Measurements from ENCODE around the gene PHACTR3.
A peak's percentile ranks its signal among the peaks of the same experiment; 100 is the strongest.

PHACTR3 gene

DNA sequence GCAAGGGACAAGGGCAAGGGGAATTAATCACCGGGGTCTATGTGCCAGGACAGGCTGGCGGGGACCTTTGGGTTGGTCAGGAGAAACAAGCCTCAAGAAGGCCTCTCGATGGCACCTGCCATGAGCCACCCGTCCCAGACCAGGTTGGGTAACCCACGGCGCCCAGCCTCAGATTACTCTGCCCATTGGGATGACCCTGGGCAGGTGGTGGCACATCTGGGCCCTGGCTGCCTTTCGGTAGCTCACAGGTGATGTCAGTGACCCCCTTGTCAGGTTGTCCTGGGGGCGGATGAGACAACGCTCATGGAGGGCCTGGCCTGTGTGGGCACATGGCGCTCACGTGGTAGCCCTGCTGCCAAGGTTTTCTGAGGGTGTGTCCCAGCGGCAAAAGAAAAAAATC, 176.9 kb downstream of the PHACTR3 start:
- DNase-seq: no peak

DNA sequence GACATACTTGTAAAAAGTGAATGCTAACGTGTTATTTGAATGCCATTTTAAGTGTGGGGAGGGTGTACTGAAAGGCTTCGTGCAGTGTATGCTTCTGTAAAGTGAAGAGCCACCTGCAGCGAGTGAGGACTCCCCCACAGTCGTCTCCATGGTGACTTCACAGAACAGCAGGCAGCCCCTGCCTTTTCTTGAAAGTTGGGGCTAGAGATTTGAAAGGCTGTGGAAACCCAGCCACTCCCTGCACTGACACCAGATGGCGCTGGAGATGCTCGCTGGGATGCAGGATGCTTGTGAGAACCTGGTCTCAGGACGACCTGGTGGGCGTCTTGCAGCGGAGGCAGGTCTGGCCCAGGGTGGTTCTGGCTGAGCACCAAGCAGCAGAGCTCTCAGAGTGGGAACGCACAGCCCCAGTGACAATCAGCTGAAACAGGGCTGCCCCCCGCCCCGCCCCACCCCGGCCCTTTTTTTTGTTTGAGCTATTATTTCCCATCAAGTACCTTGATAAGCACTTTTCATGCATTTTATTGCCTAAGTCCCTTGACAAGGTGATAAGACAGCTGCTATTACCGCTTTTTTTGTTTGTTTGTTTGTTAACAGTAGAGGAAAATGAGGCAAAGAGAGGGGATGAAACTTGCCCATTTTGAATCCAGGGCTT, 178.8 kb downstream of the PHACTR3 start:
- peak; percentile 41 to 44 for DNase-seq

DNA sequence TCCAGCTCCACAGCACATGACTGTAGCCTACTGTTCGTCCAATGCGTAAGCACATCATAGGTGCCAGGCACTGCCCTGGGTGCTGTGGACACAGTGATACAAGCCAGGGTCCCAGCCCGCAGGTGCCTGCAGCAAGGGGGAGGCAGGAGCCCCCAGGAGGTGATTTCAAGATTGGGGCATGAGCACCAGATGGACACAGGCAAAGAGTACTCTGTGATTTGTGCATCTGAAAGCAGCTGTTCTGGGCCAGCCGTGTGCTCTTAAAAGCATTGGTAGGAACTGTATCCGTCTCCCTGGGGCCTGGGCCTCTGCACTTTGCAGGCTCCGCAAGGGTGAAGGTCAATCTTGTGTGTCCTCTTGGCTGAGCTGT, 179.3 kb downstream of the PHACTR3 start:
- DNase-seq: no peak

DNA sequence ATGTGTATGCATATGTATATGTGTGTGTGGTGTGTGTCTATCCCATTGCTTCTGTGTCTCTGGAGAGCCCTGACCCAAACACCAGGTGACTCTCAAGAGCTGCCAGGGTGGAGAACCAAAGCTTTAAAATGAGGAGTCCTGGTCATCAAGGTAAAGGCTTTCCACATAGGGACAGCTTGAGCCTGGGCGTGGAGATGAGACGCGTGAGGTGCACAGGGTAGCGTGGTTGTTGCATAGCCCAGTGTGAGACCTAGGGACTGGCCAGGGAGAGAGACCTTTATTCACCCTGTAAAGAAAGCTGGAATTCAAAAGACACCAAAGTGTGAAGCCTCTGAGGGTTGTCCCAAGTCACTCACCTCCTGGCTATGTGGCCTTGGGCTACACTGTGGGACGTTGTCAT, 180.0 kb downstream of the PHACTR3 start:
- no peak for DNase-seq

DNA sequence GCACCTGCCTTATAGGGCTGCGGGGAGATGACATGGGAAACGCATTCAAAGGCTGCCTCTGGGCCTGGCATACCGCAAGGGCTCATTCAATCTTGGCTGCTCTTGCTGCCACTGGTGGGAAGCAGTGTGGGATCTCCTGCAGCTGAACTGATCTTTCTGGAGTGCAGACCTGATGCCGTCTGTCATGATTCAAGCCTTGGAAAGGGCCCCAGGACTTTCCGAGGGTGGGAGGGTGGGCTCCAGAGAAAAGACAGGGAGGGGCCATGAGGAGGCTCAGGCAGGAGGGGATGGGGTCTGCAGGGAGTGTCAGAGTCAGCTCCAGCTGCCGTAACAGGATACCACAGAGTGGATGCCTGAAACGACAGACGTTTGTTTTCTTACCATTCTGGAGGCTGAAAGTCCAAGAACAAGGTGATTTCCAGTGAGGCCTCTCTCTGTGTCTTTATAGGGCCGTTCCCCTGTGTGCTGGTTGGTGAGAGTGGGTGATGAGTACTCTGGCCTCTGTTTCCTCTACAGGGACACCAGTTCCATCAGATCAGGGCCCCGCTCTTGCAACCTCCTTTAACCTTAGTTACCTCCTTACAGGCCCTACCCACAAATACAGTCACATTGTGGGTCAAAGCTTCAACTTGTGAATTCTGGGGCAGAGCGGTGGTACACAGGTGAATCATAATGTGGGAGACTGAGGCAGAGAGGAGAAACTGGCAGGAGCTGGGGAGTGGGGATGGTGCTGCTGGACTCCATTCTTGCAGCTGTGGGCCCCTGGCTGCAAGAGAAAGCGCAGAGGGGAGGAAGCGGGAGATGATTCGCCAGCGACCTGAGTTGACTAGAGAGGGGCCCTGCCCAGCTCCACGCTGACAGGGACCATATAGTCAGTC, 180.7 kb downstream of the PHACTR3 start:
- no peak for DNase-seq

DNA sequence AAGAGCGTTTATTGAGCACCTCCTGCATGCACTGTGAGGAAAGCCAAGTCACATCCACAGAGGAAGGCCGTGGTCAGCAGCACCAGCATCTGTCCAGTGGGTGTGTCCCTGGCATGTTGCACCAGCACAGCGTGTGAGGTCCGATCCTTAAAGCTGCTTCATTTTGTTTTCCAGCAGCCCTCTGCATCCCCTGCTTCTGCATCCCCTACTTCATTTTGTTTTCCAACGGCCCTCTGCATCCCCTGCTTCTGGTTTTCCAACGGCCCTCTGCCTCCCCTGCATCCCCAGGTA, 181.3 kb downstream of the PHACTR3 start:
- DNase-seq: no peak

DNA sequence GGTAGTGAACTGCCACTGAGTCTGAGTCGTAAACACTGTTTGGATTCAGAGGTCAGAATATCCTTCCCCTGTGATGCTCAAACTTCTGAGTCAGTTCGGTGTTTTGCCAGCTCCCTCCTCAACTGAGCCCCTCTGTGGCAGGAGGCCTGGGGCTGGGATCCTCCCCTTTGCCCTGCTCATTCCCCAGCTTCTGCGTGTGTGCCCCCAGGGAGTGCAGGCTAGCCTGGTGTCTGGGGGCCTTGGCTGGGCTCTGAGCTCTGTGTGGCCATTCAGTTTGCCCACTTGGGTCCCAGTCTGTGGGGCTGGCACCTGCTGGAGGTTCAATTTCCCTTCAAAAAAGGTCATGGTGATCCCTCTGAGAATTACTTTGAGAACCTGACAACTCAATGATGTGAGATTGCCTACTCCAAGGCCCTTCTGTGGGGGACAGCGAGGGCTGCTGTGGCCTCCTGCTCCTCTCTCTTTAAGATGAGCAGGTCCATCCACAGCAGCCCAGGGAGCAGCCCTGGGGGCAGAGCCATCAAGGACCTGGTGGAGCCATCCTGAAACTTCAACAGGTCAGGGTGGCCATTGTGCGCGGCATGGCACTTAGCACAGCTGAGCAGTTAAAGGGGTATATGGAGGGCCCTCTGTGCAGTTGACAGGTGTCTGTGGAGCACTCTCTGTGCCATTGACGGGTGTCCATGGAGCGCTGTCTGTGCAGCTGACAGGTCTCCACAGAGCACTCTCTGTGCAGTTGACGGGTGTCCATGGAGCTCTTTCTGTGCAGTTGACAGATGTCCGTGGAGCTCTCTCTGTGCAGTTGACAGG, 181.9 kb downstream of the PHACTR3 start:
- DNase-seq: no peak

DNA sequence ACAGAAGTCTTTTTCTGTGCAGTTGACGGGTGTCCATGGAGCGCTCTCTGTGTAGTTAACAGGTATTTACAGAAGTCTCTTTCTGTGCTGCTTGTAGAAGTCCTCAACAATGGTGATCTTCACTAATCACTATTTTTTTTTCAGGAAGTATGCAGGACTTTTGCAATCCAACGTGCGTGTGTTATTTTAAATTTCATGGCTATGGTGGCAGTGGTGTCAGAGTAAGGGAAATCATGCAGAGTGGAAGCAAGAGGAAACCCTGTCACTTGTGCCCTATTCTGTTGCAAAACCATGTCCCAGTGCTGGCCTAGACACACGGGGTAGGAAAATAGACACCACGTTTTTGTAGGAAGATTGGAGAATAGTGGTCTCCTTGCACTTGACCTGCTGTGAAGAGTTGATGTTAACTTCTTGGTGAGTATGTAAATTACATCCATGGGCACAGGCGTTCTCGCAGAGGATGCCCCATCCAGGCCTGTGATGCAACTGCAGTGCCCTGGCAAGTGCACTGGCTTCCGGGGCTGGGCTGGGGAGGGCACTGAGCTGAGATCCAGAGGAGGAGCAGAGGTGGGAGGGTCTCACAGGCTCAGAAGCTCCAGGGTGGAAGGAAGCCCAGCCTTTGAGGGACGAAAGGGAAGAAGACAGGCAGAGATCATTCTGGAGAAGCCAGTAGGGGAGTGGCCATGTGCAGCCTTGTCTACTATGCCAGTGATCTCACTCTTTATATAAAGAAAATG, 182.6 kb downstream of the PHACTR3 start:
- peak; percentile 25 to 53 for DNase-seq

DNA sequence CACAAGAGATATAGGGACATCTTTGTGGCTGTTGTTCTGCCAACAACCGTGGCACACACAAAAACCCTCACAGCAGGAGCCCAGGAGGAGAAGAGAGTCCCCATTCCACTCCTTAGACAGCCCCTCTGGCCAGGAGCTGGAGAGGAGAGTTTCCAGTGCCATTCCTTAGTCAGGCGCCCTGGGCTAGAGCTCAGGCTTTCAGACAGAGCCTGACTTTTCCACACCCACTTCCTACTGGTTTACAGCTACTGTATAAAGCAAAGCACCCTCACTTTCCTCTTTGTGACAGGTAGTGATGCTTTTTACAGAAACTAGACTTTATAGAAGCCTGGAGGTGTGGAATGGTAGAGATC, 183.2 kb downstream of the PHACTR3 start:
- DNase-seq: no peak

DNA sequence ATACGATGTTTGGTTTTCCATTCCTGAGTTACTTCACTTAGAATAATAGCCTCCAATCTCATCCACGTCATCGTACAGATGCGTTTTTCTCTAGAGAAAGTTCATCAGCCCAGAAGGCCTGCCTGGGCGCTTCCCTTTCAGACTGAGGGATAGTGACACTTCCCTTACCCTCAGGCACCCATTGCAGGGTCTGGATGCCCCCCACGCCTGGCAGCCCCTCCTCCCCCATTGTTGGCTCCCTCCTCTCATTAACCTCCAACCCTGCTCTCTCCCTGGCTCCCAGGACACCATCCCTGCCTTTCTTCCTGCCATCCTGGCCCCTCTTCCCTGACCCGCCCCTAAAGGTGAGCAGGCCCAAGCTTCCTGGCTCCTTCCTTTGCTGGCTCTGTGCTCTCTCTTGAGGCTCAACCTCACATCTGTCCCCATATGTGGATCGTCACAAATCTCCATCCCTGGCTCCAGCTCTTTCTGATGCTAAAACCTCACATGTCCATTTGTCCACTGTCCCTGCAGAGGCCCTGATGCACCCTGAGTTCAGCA, 183.9 kb downstream of the PHACTR3 start:
- DNase-seq: no peak

DNA sequence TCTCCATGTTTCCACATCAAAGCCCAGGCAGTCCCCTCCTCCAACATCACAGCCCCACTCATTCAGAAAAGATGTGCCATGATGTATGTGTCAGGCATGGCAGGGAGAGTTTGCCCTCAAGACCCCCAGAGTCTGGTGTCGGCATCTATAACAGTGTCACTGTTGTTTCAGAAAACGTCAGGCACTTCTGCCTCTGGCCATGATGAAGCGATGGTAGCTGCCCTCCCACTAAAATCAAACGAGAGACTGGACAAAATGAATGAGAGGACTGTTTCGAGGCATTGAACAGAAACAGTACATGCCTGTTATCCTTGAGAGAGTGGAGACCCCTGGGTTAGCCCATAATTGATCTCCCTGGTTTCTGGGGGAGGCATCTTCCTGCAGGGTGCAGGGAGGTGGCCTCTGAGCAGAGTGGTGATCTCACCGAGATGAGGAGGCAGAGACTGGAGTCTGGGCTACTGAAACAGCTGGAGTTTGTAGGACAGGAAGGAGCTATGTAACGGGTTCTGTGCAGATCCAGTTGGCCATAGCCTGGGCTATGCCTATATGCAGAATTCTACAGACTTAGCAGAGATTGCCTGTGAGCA, 184.6 kb downstream of the PHACTR3 start:
- DNase-seq: no peak

DNA sequence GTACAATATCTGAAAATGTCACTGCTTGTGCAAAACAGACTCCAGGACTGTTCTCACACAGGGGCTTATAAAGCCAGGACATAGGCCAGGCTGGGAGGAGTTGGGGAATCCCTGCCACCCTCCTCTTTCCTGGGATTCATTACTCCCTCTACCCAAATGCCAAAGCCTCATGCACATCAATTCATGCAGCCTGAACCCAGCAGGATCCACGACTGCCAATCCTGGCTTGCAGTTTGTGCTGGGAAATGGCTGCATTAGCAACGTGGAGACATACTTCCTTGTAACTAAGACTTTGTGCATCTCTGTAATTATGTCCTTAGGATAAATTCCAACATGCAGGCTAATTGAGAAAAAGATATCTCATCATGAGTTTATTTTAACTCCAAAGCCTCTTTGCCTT, 185.3 kb downstream of the PHACTR3 start:
- no peak for DNase-seq

DNA sequence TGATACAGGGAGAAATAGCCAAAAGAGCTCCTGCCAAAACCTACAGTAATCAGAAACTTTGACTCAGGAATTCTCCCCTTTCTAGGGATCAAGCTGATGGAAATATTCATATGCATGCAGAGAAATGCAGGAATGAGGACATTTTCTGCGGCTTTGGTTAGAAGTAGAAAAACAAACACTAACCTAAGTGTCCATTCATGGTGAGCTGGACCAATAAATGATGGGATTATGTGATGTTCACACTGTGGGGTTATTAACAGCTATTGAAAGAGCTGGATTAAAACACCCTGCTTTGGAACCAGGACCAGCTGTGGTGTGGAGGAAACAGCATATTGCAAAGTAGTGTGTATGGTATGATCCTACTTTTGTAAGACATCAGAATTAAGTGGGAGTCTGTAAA, 186.0 kb downstream of the PHACTR3 start:
- DNase-seq: no peak

DNA sequence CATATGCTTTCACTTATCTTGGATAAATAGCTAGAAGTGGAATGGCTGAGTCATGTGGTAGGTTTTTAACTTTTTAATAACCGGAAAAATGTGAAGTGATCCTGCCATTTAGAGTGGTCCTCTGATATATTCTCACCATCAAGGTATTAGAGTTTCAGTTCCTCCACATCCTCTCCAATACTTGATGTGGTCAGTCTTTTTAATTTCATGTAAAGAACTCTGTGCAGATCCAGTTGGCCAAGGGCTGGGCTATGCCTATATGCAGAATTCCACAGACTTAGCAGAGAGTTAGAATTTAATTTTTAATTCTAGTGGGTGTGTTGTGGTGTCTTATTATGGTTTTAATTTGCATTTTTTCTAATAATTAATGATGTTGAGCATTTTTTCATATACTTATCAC, 188.0 kb downstream of the PHACTR3 start:
- no peak for DNase-seq

DNA sequence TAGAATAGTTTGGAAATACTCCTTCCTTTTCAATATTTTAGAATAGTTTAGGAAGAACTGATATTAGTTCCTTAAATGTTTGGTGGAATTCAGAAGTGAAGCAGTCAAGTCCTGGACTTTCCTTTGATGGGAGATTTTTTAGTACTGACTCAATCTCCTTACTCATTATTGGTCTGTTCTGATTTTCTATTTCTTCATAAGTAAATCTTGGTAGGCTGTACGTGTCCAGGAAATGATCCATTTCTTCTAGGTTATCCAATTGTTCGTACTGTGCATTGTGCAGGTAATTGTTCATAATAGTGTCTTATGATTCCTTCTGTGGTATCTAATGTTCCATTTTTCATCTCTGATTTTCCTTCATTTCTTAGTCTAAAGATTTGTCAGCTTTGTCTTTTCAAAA, 190.2 kb downstream of the PHACTR3 start:
- DNase-seq: no peak

DNA sequence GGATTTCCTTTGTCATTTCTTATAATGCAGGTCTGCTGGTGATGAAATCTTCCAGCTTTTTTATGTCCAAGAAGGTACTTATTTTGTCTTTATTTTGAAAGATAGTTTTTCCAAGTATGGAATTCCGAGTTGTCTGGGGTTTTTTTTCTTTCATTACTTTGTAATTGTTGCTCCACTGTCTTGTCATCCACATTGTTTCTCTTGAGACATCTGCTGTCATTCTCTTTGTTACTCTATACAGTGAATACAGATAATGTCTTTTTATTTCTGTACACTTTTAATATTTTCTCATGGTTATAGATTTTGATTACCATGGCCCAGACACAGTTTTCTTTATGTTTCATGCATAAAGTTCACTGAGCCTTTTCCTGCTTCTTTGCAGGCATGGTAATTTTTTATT, 196.0 kb downstream of the PHACTR3 start:
- DNase-seq: no peak

DNA sequence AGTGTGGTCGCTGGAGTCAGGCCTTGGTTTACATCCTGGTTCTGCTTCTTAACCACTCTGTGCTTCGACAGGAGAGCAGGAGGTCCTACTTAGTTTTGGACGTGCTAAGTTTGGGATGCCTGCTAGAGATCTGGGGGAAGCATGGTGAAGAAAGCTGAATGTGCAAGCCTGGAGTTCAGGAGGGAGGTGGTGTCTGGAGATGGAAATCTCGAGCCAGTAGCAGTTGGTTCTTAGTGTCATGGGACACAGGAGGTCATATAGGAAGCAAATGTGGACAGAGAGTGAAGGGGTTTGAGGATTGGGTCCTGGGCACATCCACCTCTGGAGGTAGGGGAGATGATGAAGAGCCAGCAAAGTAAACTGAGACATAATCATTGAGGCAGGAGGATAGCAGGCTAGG, 197.7 kb downstream of the PHACTR3 start:
- DNase-seq: no peak

DNA sequence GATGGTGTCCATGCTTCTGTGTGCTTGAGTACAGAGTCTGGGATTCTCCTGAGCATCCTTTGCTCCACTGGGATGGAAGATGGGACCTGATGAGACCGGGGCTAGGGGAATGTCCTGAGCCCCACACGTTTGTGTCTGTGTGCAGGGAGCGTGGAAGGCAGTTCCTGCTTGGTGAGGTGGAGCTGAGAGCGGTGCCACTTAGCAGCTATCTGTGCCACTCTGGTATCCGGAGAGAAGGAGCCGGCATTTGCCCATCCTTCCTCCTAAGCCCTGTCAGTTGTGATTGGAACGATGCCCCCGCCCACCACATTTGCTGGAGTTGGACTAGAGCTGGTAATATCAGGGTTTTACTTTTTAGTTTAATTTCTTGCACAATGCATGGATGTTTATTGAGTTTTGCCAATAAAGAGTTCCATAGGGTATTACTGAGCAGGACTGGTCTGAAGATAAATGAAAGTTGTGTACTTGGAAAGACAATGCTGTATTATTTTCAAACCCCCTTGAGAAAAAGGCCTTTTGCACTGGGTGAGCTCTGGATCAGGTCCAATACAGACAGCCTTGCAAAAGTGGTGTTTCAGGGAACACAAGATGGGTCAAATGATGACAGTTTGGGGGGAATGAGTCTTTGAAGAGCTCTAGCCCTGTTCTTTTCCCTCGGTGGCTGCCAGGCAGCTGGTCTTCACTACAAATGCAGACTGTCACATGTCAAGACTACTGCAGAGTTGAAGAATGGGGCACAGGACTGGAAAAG, 198.3 kb downstream of the PHACTR3 start:
- DNase-seq: no peak

DNA sequence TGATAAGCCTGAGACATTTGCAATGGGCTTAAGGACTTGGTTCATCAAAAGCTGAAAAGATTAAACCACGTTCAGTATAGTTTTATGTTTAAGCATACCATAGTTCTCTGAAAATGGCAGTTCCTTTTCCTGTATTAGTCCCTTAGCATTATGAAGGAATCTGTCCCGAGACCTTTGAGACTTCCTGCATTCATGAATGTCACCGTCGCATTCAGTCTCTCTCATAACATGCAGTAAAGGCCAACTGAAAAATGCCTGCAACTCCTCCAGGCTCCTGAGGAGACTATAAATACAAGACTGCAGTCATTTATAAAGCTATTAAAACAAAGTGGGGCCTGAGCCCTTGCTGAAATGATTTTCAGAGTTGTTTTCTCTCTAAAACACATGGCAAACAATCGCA, 200.0 kb downstream of the PHACTR3 start:
- DNase-seq: no peak

DNA sequence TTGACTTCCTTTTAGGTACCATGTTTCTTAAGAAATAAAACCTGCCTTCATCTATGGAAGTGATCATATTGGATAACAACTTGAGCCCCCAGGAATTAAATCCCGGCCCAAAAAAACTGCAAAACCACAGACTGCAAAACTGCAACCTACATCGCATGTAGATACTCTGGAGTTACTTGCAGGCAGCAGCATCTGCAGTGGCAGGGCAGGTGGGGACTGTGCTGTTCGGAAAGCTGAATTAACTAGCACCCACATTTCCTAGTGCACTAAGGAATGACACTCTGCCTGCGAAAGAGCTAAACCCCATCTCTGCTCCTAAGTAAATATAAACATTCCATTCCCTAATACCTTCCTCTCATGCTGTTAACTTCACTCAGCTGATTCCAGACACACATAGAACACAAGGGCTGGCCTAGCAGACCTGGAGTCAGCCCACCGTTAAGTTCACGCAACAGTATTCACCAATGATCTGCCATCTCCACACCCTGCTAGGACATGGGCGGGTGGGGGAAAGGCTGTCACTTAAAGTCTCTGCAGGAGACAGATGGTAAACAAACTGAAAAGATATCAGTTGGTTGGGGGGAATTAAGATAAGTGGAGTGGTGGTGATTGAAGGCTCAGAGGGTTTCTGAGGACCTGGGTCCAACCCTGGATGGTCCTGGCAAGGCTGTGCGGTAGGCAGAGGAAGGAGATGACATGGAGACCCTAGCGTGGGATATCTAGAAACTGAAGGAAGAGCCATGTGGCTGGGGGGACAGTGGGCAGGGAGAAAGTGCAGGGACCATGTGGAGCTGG, 200.7 kb downstream of the PHACTR3 start:
- no peak for DNase-seq

All from inflammatory macrophage (primary cell).